Suprapubic skin (tissue), 4 donors: Measurements from ENCODE around the gene NAA60.

Experiments
- CTCF ChIP-seq, 2 donors: fragments of 200-600 bp in 1 of 2; fragments of 450-650 bp in 1 of 2; sonication (generic) in 1 of 2; IDR thresholded peaks; one replicate each; pipeline ENCODE4 v1.5.1; 2016 to 2019; ENCODE audit warnings: antibody characterized with exemption in 2 of 2, mild to moderate bottlenecking in 1 of 2, moderate library complexity in 1 of 2
- POLR2A ChIP-seq, 2 donors: fragments of 450-650 bp; IDR thresholded peaks; one replicate each; pipeline ENCODE4 v1.6.1; 2017; ENCODE audit warnings: antibody characterized with exemption in 2 of 2, mild to moderate bottlenecking in 2 of 2, moderate library complexity in 2 of 2
- POLR2AphosphoS5 ChIP-seq, 3 donors: sonication (generic); formaldehyde crosslinking; IDR thresholded peaks; one replicate each; pipeline ENCODE4 v1.6.1; 2017; ENCODE audit warnings: antibody characterized with exemption in 3 of 3

GRCh38 chr16:3476409-3476808 is 32.9 kb downstream of the NAA60 start:
- no peak for TF ChIP-seq CTCF (IDR thresholded peaks at IDR 0.05)
- no peak for TF ChIP-seq POLR2A (IDR thresholded peaks at IDR 0.05)
- no peak for TF ChIP-seq POLR2AphosphoS5 (IDR thresholded peaks at IDR 0.05)
